Glutamatergic neuron (in vitro differentiated cells): ENCODE data around the gene PRKCH. TPM values are rescaled to one million over a fixed set of nuclear protein-coding genes. Genes with fewer than 3 reads are reported as not detected.

Source experiments
- DNase-seq: peaks from one replicate; pipeline ENCODE4 v3.0.0; 2022
- H3K27ac Mint-ChIP-seq: one replicate; pipeline ENCODE4 v1.8.0; 2020; ENCODE audit warnings: mild to moderate bottlenecking, mixed read lengths, inconsistent platforms; ENCODE audit not compliant: unreplicated experiment
- H3K27me3 Mint-ChIP-seq: one replicate; pipeline ENCODE4 v1.8.0; 2020; ENCODE audit warnings: mild to moderate bottlenecking, moderate library complexity, mixed read lengths, inconsistent platforms; ENCODE audit not compliant: unreplicated experiment
- H3K36me3 Mint-ChIP-seq: one replicate; pipeline ENCODE4 v1.8.0; 2020; ENCODE audit warnings: mild to moderate bottlenecking, mixed read lengths, inconsistent platforms; ENCODE audit not compliant: unreplicated experiment
- H3K4me1 Mint-ChIP-seq: one replicate; pipeline ENCODE4 v1.8.0; 2020; ENCODE audit warnings: mild to moderate bottlenecking, low read depth, mixed read lengths, inconsistent platforms; ENCODE audit not compliant: unreplicated experiment
- H3K4me3 Mint-ChIP-seq: one replicate; pipeline ENCODE4 v1.8.0; 2020; ENCODE audit warnings: mild to moderate bottlenecking, mixed read lengths, inconsistent platforms; ENCODE audit not compliant: unreplicated experiment
- H3K9me3 Mint-ChIP-seq: one replicate; pipeline ENCODE4 v1.8.0; 2020; ENCODE audit warnings: mild to moderate bottlenecking, moderate library complexity, mixed read lengths, inconsistent platforms; ENCODE audit not compliant: unreplicated experiment
- total RNA-seq: library from RNA; stranded (reverse); fragmentation: NEBNext Ultra II Directional; extraction: Animal tissue kit (Norgen Biotek cat#: 25700); gene quantifications from one replicate; pipeline ENCODE4 v1.2.1, GENCODE V29; 2021; ENCODE audit not compliant: unreplicated experiment
- TF ChIP-seq, protein P1 (sequence below): fragments of 200-600 bp; sonication (generic); IDR thresholded peaks from one replicate; pipeline ENCODE4 v1.5.0; 2021; ENCODE audit not compliant: partially characterized antibody, unreplicated experiment

The PRKCH gene
- total RNA-seq, 1 donor from 2014 or later, result 0.54 TPM

DNA sequence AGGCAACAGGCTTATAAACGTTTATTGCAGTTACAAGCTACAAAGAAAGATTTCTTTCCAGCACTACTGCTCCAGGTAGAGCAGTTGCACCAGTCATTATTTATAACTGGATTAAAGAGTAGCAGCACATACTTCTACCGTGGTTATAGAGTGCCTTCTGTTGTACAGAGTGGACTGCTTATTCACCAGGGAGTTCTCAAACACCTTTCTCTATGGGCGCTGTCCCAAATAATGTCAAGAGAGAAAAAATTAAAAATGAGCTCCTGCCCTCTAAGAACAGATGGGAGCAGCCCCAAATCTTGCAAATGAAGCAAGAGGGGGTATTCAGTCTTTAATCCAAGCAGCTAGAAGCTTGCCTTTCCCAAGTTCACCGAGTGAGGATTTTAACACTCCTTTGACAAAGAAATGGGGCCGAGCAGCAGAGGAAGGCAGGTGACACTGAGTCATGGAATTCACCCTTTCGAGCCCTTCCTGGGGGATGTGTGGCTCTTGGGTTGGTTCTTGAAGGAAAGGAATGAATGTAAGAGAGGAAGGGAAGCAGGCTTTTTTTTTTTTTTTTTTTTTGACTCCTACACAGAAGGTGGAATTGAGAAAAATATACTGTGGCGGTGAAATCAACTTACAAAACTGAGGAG, 181.2 kb downstream of the PRKCH start:
- H3K27ac Mint-ChIP-seq, result no peak overlapping the region

DNA sequence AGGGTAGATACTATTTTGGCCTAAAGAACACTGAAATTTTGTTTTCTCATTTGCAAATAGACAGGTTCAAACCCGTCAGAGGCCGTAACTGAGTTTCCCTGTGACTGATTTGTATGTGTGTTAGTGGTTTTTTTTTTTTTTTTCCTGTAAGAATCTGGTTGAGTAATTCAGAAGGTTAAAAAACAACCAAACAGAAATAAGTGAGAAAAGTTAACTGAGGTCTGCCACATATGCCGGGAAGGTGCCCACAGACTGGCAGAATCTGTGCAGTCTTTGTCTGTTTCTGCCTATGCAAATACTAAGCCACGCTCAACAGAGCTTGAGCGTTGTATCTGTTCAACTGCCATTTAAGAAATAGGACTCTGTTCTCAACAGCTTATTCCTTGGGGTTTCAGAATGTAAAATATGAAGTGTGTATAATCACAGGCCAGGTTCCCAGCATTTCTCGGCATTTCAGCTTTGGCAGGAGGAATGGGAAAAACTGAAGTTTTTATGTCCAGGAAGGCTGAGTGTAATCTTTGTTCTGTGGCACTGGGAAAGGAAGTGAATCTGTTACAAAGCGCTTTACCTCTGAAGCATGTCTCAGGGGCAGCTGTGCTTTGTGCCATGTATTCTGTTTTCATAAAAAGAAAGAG, 181.9 kb downstream of the PRKCH start:
- Mint-ChIP-seq H3K27me3 (no peaks in the 10 kb centered on the region), H3K9me3 (no peaks in the 10 kb centered on the region), H3K27ac (no peak overlapping the region), H3K4me3 (no peak overlapping the region), H3K36me3 (no peaks in the 10 kb centered on the region), H3K4me1 (peaks cover 6% of the 10 kb centered on the region)
- TF ChIP-seq, protein P1, sequence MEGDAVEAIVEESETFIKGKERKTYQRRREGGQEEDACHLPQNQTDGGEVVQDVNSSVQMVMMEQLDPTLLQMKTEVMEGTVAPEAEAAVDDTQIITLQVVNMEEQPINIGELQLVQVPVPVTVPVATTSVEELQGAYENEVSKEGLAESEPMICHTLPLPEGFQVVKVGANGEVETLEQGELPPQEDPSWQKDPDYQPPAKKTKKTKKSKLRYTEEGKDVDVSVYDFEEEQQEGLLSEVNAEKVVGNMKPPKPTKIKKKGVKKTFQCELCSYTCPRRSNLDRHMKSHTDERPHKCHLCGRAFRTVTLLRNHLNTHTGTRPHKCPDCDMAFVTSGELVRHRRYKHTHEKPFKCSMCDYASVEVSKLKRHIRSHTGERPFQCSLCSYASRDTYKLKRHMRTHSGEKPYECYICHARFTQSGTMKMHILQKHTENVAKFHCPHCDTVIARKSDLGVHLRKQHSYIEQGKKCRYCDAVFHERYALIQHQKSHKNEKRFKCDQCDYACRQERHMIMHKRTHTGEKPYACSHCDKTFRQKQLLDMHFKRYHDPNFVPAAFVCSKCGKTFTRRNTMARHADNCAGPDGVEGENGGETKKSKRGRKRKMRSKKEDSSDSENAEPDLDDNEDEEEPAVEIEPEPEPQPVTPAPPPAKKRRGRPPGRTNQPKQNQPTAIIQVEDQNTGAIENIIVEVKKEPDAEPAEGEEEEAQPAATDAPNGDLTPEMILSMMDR, result no peak
- no peak for DNase-seq

More for the DNA sequence above, 181.2 kb downstream of the PRKCH start:
- Mint-ChIP-seq H3K27me3 (no peaks in the 10 kb centered on the region), H3K36me3 (no peaks in the 10 kb centered on the region), H3K9me3 (no peaks in the 10 kb centered on the region), H3K4me1 (peaks cover 6% of the 10 kb centered on the region), H3K4me3 (no peak overlapping the region)
- TF ChIP-seq, protein P1, result no peak
- DNase-seq, result no peak

DNA sequence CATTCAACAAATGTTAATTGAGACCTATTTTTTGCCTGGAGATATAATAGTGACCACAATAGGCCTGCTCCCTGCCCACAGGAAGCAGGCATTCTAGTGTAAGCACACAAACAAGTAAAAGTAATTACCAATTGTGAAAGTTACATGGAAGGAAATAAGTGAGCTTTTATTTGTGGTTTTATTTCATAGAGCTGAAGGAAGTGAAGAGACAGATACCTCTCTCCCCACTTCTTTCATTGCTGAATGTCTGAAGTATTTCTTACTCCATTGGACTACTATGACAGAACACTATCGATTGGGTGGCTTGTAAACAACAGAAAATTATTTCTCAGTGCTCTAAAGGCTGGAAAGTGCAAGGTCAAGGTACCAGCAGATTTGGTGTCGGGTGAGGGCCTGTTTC, 183.5 kb downstream of the PRKCH start:
- H3K27me3 Mint-ChIP-seq, result no peaks in the 10 kb centered on the region
- TF ChIP-seq, protein P1, result no peak
- H3K4me1 Mint-ChIP-seq, result peaks cover 8% of the 10 kb centered on the region
- peaks cover 2% of the 10 kb centered on the region for H3K9me3 Mint-ChIP-seq
- no peak overlapping the region for H3K4me3 Mint-ChIP-seq
- no peaks in the 10 kb centered on the region for H3K36me3 Mint-ChIP-seq
- no peak for DNase-seq
- H3K27ac Mint-ChIP-seq, result no peak overlapping the region

- Mint-ChIP-seq H3K27me3 (peaks cover 2% of the 10 kb centered on the region), H3K9me3 (peaks cover 5% of the 10 kb centered on the region), H3K4me1 (peaks cover 13% of the 10 kb centered on the region), H3K4me3 (no peak overlapping the region), H3K36me3 (no peaks in the 10 kb centered on the region), H3K27ac (no peak overlapping the region)
- TF ChIP-seq, protein P1, result no peak
- DNase-seq, result no peak
Observed at GRCh38 chr14:61505815-61506809, 184.7 kb downstream of the PRKCH start.
